Lower lobe of right lung (tissue), 2 donors: Measurements from ENCODE around the gene TEAD4. TPM values are rescaled to one million over a fixed set of nuclear protein-coding genes. Genes with fewer than 3 reads are reported as not detected.

ENCODE experiments used
- ATAC-seq, 2 donors: fragments of 200-7000 bp; cut with Tn5 transposase; one replicate each; pipeline ENCODE4 v1.9.1; 2020 to 2022; ENCODE audit warnings: mild to moderate bottlenecking in 2 of 2, moderate library complexity in 2 of 2
- DNase-seq: peaks from one replicate; pipeline ENCODE4 v3.0.0-alpha.2; 2020
- H3K27ac ChIP-seq: fragments of 200-600 bp; one replicate; pipeline ENCODE4 v1.8.0; 2022
- H3K27me3 ChIP-seq: fragments of 200-600 bp; one replicate; pipeline ENCODE4 v1.8.0; 2022; ENCODE audit warnings: low read depth
- H3K36me3 ChIP-seq: fragments of 200-600 bp; one replicate; pipeline ENCODE4 v1.8.0; 2022; ENCODE audit warnings: mild to moderate bottlenecking
- H3K4me1 ChIP-seq: fragments of 200-600 bp; one replicate; pipeline ENCODE4 v1.8.0; 2022
- H3K4me3 ChIP-seq: fragments of 200-600 bp; one replicate; pipeline ENCODE4 v1.8.0; 2022; ENCODE audit warnings: mild to moderate bottlenecking
- H3K9me3 ChIP-seq: fragments of 200-600 bp; one replicate; pipeline ENCODE4 v1.8.0; 2022
- intact Hi-C: fragments of 100-400 bp; cut with DNase I; formaldehyde crosslinking; loops from one replicate; pipeline ENCODE4 v1.11.0; 2022
- total RNA-seq: library from RNA; stranded (reverse); fragmentation: NEBNext Ultra II Directional; extraction: Animal tissue kit (Norgen Biotek cat#: 25700); gene quantifications from one replicate; pipeline ENCODE4 v1.2.1, GENCODE V29; 2021
- TF ChIP-seq, protein P1 (sequence below): fragments of 200-600 bp; IDR thresholded peaks from one replicate; pipeline ENCODE4 v1.8.0; 2022; ENCODE audit warnings: antibody characterized with exemption, mild to moderate bottlenecking
- donor health status: DM: no; HTN: yes; CAD: no; lungs with severe emphysema.

TEAD4 gene
- total RNA-seq, 1 donor from 2014 or later, result 27.3 TPM

- Histone ChIP-seq H3K27ac (peak overlapping the region; percentile 49), H3K4me3 (no peak overlapping the region), H3K27me3 (no peaks in the 10 kb centered on the region), H3K36me3 (no peaks in the 10 kb centered on the region), H3K9me3 (no peaks in the 10 kb centered on the region), H3K4me1 (peaks cover 60% of the 10 kb centered on the region)
- TF ChIP-seq, protein P1, sequence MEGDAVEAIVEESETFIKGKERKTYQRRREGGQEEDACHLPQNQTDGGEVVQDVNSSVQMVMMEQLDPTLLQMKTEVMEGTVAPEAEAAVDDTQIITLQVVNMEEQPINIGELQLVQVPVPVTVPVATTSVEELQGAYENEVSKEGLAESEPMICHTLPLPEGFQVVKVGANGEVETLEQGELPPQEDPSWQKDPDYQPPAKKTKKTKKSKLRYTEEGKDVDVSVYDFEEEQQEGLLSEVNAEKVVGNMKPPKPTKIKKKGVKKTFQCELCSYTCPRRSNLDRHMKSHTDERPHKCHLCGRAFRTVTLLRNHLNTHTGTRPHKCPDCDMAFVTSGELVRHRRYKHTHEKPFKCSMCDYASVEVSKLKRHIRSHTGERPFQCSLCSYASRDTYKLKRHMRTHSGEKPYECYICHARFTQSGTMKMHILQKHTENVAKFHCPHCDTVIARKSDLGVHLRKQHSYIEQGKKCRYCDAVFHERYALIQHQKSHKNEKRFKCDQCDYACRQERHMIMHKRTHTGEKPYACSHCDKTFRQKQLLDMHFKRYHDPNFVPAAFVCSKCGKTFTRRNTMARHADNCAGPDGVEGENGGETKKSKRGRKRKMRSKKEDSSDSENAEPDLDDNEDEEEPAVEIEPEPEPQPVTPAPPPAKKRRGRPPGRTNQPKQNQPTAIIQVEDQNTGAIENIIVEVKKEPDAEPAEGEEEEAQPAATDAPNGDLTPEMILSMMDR, result no peak
- intact Hi-C loops, result no loop called here
- DNase-seq (no peak), ATAC-seq (peak; percentile 41 to 54)
Measured at GRCh38 chr12:3083921-3084347, 124.7 kb downstream of the TEAD4 start.

GRCh38 chr12:3084742-3085141, 125.5 kb downstream of the TEAD4 start:
- Histone ChIP-seq H3K27me3 (no peaks in the 10 kb centered on the region), H3K36me3 (no peaks in the 10 kb centered on the region), H3K4me3 (no peak overlapping the region), H3K27ac (no peak overlapping the region), H3K9me3 (no peaks in the 10 kb centered on the region), H3K4me1 (peaks cover 52% of the 10 kb centered on the region)
- ATAC-seq, result no peak
- DNase-seq, result no peak
- intact Hi-C loops, result no loop called here
- TF ChIP-seq, protein P1, result no peak

DNA sequence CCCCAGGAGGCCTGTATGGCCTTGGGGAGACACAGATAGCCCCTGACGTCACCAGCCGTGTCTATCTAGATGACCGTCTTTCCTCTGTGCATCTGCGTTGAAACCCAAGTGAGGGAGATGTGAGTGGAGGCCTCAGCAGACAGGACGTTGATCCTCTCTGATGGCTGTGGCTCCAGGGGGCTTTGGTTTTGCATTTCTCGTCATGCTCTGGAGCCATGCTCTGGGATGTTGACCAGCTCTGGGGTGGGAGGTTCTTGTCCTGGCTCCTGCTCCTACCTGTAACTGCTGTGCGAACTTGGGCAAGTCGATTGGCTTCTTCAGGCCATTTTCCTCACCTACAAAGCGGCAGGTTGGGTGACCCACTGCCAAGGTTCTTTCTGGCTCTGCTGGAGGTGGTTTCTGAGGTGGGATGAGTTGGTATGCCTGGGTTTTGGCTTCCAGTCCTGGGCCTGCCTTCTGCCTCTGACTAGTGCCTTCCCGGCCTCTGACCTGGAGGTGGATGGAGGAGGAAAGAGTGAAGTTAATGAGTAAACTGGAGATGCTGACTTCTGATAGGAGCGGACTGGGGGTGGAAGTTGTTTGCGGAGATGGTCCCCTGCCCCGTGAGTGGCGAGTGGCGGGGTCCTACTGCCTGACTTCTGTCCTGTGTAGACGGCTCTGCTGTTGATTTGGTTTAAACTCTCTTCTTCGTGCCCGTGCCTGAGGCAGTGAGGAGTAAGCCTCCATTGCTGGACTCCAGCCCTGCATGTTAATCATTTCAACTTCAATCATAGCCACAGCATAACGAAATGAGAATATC, 126.3 kb downstream of the TEAD4 start:
- H3K27me3 ChIP-seq, result no peaks in the 10 kb centered on the region
- H3K4me3 ChIP-seq, result no peak overlapping the region
- intact Hi-C loops, result no loop called here
- peak overlapping the region; percentile 66 for H3K27ac ChIP-seq
- DNase-seq (no peak), ATAC-seq (no peak)
- no peaks in the 10 kb centered on the region for H3K9me3 ChIP-seq
- TF ChIP-seq, protein P1, result no peak
- no peaks in the 10 kb centered on the region for H3K36me3 ChIP-seq
- peaks cover 50% of the 10 kb centered on the region for H3K4me1 ChIP-seq

GRCh38 chr12:3086211-3086610, 127.0 kb downstream of the TEAD4 start:
- no peaks in the 10 kb centered on the region for H3K36me3 ChIP-seq
- H3K27ac ChIP-seq, result peak overlapping the region; percentile 66
- intact Hi-C loops, result no loop called here
- no peaks in the 10 kb centered on the region for H3K9me3 ChIP-seq
- H3K27me3 ChIP-seq, result no peaks in the 10 kb centered on the region
- TF ChIP-seq, protein P1, result no peak
- ATAC-seq (no peak), DNase-seq (no peak)
- H3K4me1 ChIP-seq, result peaks cover 44% of the 10 kb centered on the region
- no peak overlapping the region for H3K4me3 ChIP-seq

DNA sequence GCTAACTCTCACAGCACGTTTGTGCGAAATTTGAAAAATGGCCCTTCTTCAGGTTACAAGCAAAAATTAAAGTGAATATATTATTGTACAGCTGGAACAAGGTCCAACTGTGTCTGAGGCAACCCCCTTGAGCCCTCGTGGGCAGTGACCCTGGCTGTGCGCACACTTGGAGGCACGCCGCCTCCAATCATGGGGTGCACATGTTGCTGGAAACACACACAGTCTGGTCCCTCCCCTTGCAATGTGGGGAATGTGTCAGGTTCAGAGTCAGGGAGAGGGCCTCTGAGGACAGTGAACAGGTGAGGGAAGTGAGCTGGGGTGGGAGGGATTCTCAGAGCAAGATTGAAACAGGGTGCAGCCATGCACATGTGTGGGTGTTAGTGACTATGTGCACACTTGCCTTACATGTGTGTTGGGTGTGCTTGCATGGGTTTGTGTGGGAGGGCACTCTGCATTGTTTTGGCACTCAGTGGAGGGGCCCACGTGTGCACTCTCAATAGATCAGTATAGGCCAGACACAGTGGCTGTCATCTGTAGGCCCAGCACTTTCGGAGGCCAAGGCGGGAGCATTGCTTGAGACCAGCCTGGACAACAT, 127.6 kb downstream of the TEAD4 start:
- H3K36me3 ChIP-seq, result no peaks in the 10 kb centered on the region
- peak overlapping the region; percentile 18 for H3K27ac ChIP-seq
- no peak overlapping the region for H3K4me3 ChIP-seq
- DNase-seq, result no peak
- ATAC-seq, result no peak
- H3K4me1 ChIP-seq, result peaks cover 48% of the 10 kb centered on the region
- intact Hi-C loops, result no loop called here
- TF ChIP-seq, protein P1, result no peak
- H3K9me3 ChIP-seq, result no peaks in the 10 kb centered on the region
- H3K27me3 ChIP-seq, result no peaks in the 10 kb centered on the region
